Endodermal cell (in vitro differentiated cells): ENCODE measurements around the gene MLLT1. TPM values are rescaled to one million over a fixed set of nuclear protein-coding genes. Genes with fewer than 3 reads are reported as not detected.

Experiments
- DNase-seq: peaks from one replicate; pipeline ENCODE4 v3.0.0-alpha.2; 2017
- H3K27ac ChIP-seq: 2 replicates; pipeline ENCODE4 v1.5.1; 2013; ENCODE audit warnings: mild to moderate bottlenecking, low read depth, low read length, moderate library complexity
- H3K27me3 ChIP-seq: 2 replicates; pipeline ENCODE4 v1.6.1; 2013; ENCODE audit warnings: mild to moderate bottlenecking, low read length, moderate library complexity; ENCODE audit not compliant: insufficient read depth, control insufficient read depth, poor library complexity, severe bottlenecking
- H3K36me3 ChIP-seq: 2 replicates; pipeline ENCODE4 v1.7.0; 2013; ENCODE audit warnings: mild to moderate bottlenecking, low read length, moderate library complexity; ENCODE audit not compliant: control insufficient read depth, insufficient read depth
- H3K4me1 ChIP-seq: one replicate; pipeline ENCODE4 v1.7.0; 2013; ENCODE audit warnings: low read length; ENCODE audit not compliant: control insufficient read depth, insufficient read depth
- H3K4me3 ChIP-seq: 2 replicates; pipeline ENCODE4 v1.5.1; 2013; ENCODE audit warnings: mild to moderate bottlenecking, low read length, moderate library complexity
- H3K9ac ChIP-seq: 2 replicates; pipeline ENCODE4 v1.6.1; 2013; ENCODE audit warnings: mild to moderate bottlenecking, low read length, moderate library complexity; ENCODE audit not compliant: poor library complexity, severe bottlenecking; ENCODE audit errors: extremely low read depth
- H3K9me3 ChIP-seq: 2 replicates; pipeline ENCODE4 v1.6.1; 2013; ENCODE audit warnings: mild to moderate bottlenecking, low read length, moderate library complexity; ENCODE audit not compliant: control insufficient read depth
- H3K27ac Mint-ChIP-seq: 2 replicates; pipeline ENCODE4 v1.8.0; 2020; ENCODE audit warnings: mixed read lengths
- H3K27me3 Mint-ChIP-seq: 2 replicates; pipeline ENCODE4 v1.8.0; 2021; ENCODE audit warnings: mild to moderate bottlenecking, mixed read lengths; ENCODE audit not compliant: insufficient read depth
- H3K36me3 Mint-ChIP-seq: 2 replicates; pipeline ENCODE4 v1.8.0; 2020; ENCODE audit warnings: low read depth, mixed read lengths
- H3K4me1 Mint-ChIP-seq: 2 replicates; pipeline ENCODE4 v1.8.0; 2020; ENCODE audit warnings: mixed read lengths
- H3K4me3 Mint-ChIP-seq: 2 replicates; pipeline ENCODE4 v1.8.0; 2020; ENCODE audit warnings: mild to moderate bottlenecking, moderate library complexity, mixed read lengths
- H3K9me3 Mint-ChIP-seq: 2 replicates; pipeline ENCODE4 v1.8.0; 2020; ENCODE audit warnings: mild to moderate bottlenecking, mixed read lengths
- WGBS, 2 experiments: methylation state at CpG; one replicate each; pipeline versions ENCODE4 v1.1.5 to v1.1.7; 2013; ENCODE audit warnings: missing lambda C conversion rate in 2 of 2, mixed read lengths in 1 of 2; ENCODE audit not compliant: insufficient coverage in 1 of 2, insufficient read length in 1 of 2; 5-methylcytosine and 5-hydroxymethylcytosine counted together
- total RNA-seq, 2 donors: library from RNA; stranded (reverse); fragmentation: NEBNext Ultra II Directional in 1 of 2; extraction: Animal tissue kit (Norgen Biotek cat#: 25700) in 1 of 2; gene quantifications; 2 replicates in 1 of 2; 3 replicates in 1 of 2; pipeline ENCODE4 v1.2.1, GENCODE V29; 2021
- TF ChIP-seq, protein P1 (sequence below): fragments of 200-600 bp; sonication (generic); conservative IDR thresholded peaks from 2 replicates; pipeline ENCODE4 v1.5.0; 2021; ENCODE audit warnings: antibody characterized with exemption, mild to moderate bottlenecking

The MLLT1 gene
- total RNA-seq, 2 donors from 2014 or later, result 50.1 to 51.8 TPM

DNA sequence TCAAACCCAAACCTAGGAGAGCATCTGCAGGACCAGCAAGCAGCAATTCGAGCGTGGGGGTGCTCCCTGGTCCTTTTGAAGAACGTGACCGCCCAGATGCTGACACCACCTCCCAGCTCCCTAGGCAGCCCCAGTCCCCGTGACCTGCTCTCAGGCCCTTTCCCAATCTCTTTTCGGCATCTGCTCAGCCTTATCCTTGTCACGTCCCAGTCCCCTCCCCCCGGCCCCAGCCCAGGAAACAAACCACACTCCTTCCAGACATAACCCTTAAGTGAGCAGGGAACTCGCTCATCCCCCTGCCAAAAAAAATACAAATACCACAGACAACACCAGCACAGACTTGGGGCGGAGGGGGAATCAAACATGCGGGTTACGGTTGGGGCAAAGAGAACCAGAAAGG, 3.3 kb downstream of the MLLT1 start:
- H3K36me3 ChIP-seq, result peaks cover 9% of the 10 kb centered on the region
- Mint-ChIP-seq H3K9me3 (peaks cover 7% of the 10 kb centered on the region), H3K27ac (peak overlapping the region; percentile 5), H3K4me1 (peaks cover 73% of the 10 kb centered on the region), H3K36me3 (peaks cover 10% of the 10 kb centered on the region), H3K27me3 (peaks cover 2% of the 10 kb centered on the region), H3K4me3 (no peak overlapping the region)
- no peaks in the 10 kb centered on the region for H3K27me3 ChIP-seq
- peaks cover 6% of the 10 kb centered on the region for H3K9me3 ChIP-seq
- H3K27ac ChIP-seq, result no peak overlapping the region
- no peak overlapping the region for H3K9ac ChIP-seq
- TF ChIP-seq, protein P1, sequence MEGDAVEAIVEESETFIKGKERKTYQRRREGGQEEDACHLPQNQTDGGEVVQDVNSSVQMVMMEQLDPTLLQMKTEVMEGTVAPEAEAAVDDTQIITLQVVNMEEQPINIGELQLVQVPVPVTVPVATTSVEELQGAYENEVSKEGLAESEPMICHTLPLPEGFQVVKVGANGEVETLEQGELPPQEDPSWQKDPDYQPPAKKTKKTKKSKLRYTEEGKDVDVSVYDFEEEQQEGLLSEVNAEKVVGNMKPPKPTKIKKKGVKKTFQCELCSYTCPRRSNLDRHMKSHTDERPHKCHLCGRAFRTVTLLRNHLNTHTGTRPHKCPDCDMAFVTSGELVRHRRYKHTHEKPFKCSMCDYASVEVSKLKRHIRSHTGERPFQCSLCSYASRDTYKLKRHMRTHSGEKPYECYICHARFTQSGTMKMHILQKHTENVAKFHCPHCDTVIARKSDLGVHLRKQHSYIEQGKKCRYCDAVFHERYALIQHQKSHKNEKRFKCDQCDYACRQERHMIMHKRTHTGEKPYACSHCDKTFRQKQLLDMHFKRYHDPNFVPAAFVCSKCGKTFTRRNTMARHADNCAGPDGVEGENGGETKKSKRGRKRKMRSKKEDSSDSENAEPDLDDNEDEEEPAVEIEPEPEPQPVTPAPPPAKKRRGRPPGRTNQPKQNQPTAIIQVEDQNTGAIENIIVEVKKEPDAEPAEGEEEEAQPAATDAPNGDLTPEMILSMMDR, result no peak
- no peak for DNase-seq
- 85 to 93% methylated on average over 3 to 12 of the region's 12 CpGs for WGBS, 2 experiments
- H3K4me1 ChIP-seq, result peaks cover 53% of the 10 kb centered on the region
- H3K4me3 ChIP-seq, result no peak overlapping the region

DNA sequence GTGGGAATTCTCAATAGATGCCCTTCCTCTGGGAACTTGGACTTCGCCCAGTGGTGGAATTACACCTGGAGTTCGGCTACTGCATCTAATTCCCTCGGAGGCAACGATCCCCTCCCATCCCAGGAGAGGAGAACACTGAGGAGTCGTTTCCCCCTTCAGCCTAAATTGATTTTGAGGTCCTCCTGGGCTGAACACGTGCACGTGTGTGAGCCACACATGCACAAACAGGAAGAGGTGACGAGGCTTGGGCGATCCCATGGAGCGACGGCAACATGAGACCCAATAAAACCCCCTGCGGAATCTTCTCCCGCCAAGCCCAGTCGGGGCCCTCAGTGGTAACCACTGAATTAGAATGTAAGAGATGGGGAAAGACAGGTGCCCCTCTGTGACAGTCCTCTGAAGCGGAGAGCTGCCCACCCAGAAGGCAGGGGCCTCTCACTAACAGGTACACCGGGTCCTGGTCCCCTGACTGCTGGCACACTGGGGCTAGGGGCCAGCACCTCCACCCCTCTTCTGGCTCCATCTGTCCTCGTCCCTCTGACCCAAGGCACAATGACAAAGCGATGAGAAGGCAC, 4.5 kb downstream of the MLLT1 start:
- H3K4me1 Mint-ChIP-seq, result peaks cover 75% of the 10 kb centered on the region
- WGBS, 2 experiments, result 94 to 98% methylated on average over 17 to 18 of the region's 18 CpGs
- peaks cover 2% of the 10 kb centered on the region for H3K9me3 Mint-ChIP-seq
- Histone ChIP-seq H3K27ac (no peak overlapping the region), H3K4me3 (no peak overlapping the region), H3K27me3 (no peaks in the 10 kb centered on the region), H3K9ac (no peak overlapping the region), H3K9me3 (peaks cover under 1% of the 10 kb centered on the region), H3K4me1 (peaks cover 53% of the 10 kb centered on the region), H3K36me3 (peaks cover 16% of the 10 kb centered on the region)
- TF ChIP-seq, protein P1, result no peak
- H3K4me3 Mint-ChIP-seq, result no peak overlapping the region
- peaks cover 19% of the 10 kb centered on the region for H3K36me3 Mint-ChIP-seq
- H3K27ac Mint-ChIP-seq, result no peak overlapping the region
- no peaks in the 10 kb centered on the region for H3K27me3 Mint-ChIP-seq
- DNase-seq, result no peak

DNA sequence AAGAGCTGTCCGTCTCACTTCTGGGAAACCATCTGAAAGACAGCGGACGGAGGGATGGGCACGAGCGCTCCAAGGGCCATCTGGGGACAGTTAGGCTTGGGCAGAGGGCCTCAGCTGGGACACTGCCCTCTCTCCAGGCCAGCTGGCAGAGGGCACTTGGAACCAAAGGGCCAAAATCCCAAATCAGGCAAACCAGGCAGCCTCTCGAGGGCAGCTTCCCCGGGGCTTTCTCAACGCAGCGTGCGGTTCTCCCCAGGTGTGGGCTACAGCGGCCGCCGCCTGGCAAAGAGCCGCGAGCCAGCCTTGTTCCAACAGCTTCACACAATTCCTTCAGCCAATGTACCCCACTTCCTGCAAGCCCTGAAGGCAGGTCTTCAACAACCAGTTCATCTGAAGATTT, 5.0 kb downstream of the MLLT1 start:
- Mint-ChIP-seq H3K4me3 (no peak overlapping the region), H3K27ac (peak overlapping the region; percentile 55), H3K27me3 (no peaks in the 10 kb centered on the region), H3K36me3 (peaks cover 24% of the 10 kb centered on the region), H3K4me1 (peaks cover 75% of the 10 kb centered on the region), H3K9me3 (no peaks in the 10 kb centered on the region)
- Histone ChIP-seq H3K4me3 (no peak overlapping the region), H3K9me3 (no peaks in the 10 kb centered on the region), H3K36me3 (peaks cover 21% of the 10 kb centered on the region), H3K9ac (no peak overlapping the region), H3K27me3 (no peaks in the 10 kb centered on the region), H3K27ac (no peak overlapping the region), H3K4me1 (peaks cover 53% of the 10 kb centered on the region)
- 95 to 96% methylated on average over 11 to 15 of the region's 15 CpGs for WGBS, 2 experiments
- no peak for DNase-seq
- TF ChIP-seq, protein P1, result no peak
